ENCODE results near the gene SMIM17. TPM values are rescaled to one million over a fixed set of nuclear protein-coding genes. Genes with fewer than 3 reads are reported as not detected.

Gene SMIM17
- total and polyA plus RNA-seq, 2 of the 13 experiments (the other 11 are each of a cell fraction or from before 2014, with no cell fraction given): 0.21 to 0.53 TPM

GRCh38 chr19:56637976-56638555 is 4.9 kb upstream of the SMIM17 start (continued):
- TF ChIP-seq ZBTB14 (CRISPR knock-in tag; IDR thresholded peaks at IDR 0.05) (peak; percentile 73), UBTF (CRISPR knock-in tag; IDR thresholded peaks at IDR 0.05) (0 out of 2 replicates have a peak, but pooled peaks have one; percentile 44), IKZF5 (CRISPR knock-in tag; IDR thresholded peaks at IDR 0.05) (peak; percentile 99), HNRNPH1 (optimal IDR thresholded peaks at IDR 0.05; ENCODE audit: low read depth, low read length) (no peak), ZNF597 (CRISPR knock-in tag; IDR thresholded peaks at IDR 0.05) (no peak), FOXM1 (CRISPR knock-in tag; IDR thresholded peaks at IDR 0.05) (peak; percentile 98), RXRA (CRISPR knock-in tag; IDR thresholded peaks at IDR 0.05) (peak; percentile 89), SIN3B (IDR thresholded peaks at IDR 0.05; ENCODE audit: low read length) (peak; percentile 43; the same call in 1 of the 2 replicates), ATF2 (CRISPR knock-in tag; IDR thresholded peaks at IDR 0.05) (peak; percentile 98), CREM (IDR thresholded peaks at IDR 0.05) (no peak), CREM (CRISPR knock-in tag; IDR thresholded peaks at IDR 0.05) (peak; percentile 69), ZNF12 (CRISPR knock-in tag; IDR thresholded peaks at IDR 0.05) (peak; percentile 98), FOXO4 (CRISPR knock-in tag; conservative IDR thresholded peaks at IDR 0.05) (peak; percentile 100), GFI1 (CRISPR knock-in tag; IDR thresholded peaks at IDR 0.05; ENCODE audit: borderline replicate concordance) (peak; percentile 91), RORA (CRISPR knock-in tag; IDR thresholded peaks at IDR 0.05) (peak; percentile 97), LBX2 (CRISPR knock-in tag; IDR thresholded peaks at IDR 0.05; ENCODE audit: borderline replicate concordance) (peak; percentile 99; the same call in 1 of the 2 replicates)

Measured in HepG2 (cell line).